Measurements from ENCODE around the gene INPP4A. TPM values are rescaled to one million over a fixed set of nuclear protein-coding genes. Genes with fewer than 3 reads are reported as not detected.

The INPP4A gene
- total and polyA plus RNA-seq, 9 of the 15 experiments (the other 6 are each of a cell fraction or from before 2014, with no cell fraction given) = 1.8 to 15.7 (median 8.3) TPM

DNA sequence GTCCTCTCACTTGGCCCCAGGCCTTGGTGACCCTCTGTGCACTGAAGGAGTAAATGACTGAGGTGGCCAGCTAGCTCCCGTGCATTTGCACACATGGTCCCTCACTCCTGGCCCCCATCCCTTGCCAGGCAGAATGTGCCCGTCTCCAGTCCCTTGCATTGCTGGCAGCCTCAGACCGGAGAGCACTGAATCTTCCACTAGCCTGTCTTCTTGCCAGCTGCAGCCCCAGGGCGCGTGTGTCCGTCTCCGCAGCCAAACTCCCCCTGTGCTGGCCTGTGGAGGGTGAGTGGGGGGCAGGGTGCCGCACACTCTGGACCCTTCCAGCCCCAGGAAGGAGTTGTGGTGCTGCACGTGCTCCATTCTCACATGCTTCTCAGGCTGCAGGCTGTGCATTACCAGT lies 35.9 kb downstream of the INPP4A start:
- H3K36me3 ChIP-seq (ENCODE audit: control insufficient read depth, insufficient read depth, low read length) = no peaks in the 10 kb centered on the region
- FAIRE-seq (no peak), DNase-seq (ENCODE audit: extremely low read depth in 1 of 4, low spot score in 3 of 4) (no peak), ATAC-seq (no peak)
- peaks cover 17% of the 10 kb centered on the region for H3K9me1 ChIP-seq (ENCODE audit: control insufficient read depth, insufficient read depth, low read length)
- peaks cover 0 to 17% of the 10 kb centered on the region in 2 experiments; a peak in 2 of 5 replicates for H3K4me1 ChIP-seq (replicated peaks in 1 of 2; ENCODE audit: control insufficient read depth in 2 of 2, insufficient read depth in 2 of 2, low read length in 2 of 2)
- H3K27ac ChIP-seq (ENCODE audit: extremely low read depth, low read depth, low read length) = no peak overlapping the region
- no peaks in the 10 kb centered on the region for H3K27me3 ChIP-seq (ENCODE audit: control insufficient read depth in 2 of 2, insufficient read depth in 2 of 2, low read length in 2 of 2)
- no peak overlapping the region for H3K4me3 ChIP-seq
- in situ Hi-C loops (cut with MboI) = no loop called here
- CTCF ChIA-PET (ENCODE audit: low intra/inter-chr PET ratio) = no interaction called here
- TF ChIP-seq, protein P1, sequence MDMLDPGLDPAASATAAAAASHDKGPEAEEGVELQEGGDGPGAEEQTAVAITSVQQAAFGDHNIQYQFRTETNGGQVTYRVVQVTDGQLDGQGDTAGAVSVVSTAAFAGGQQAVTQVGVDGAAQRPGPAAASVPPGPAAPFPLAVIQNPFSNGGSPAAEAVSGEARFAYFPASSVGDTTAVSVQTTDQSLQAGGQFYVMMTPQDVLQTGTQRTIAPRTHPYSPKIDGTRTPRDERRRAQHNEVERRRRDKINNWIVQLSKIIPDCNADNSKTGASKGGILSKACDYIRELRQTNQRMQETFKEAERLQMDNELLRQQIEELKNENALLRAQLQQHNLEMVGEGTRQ (CRISPR knock-in tag; IDR thresholded peaks at IDR 0.05) = no peak
- TF ChIP-seq, protein P2, sequence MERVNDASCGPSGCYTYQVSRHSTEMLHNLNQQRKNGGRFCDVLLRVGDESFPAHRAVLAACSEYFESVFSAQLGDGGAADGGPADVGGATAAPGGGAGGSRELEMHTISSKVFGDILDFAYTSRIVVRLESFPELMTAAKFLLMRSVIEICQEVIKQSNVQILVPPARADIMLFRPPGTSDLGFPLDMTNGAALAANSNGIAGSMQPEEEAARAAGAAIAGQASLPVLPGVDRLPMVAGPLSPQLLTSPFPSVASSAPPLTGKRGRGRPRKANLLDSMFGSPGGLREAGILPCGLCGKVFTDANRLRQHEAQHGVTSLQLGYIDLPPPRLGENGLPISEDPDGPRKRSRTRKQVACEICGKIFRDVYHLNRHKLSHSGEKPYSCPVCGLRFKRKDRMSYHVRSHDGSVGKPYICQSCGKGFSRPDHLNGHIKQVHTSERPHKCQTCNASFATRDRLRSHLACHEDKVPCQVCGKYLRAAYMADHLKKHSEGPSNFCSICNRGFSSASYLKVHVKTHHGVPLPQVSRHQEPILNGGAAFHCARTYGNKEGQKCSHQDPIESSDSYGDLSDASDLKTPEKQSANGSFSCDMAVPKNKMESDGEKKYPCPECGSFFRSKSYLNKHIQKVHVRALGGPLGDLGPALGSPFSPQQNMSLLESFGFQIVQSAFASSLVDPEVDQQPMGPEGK (CRISPR knock-in tag; IDR thresholded peaks at IDR 0.05; ENCODE audit: borderline replicate concordance) = no peak
- TF ChIP-seq, protein P3, sequence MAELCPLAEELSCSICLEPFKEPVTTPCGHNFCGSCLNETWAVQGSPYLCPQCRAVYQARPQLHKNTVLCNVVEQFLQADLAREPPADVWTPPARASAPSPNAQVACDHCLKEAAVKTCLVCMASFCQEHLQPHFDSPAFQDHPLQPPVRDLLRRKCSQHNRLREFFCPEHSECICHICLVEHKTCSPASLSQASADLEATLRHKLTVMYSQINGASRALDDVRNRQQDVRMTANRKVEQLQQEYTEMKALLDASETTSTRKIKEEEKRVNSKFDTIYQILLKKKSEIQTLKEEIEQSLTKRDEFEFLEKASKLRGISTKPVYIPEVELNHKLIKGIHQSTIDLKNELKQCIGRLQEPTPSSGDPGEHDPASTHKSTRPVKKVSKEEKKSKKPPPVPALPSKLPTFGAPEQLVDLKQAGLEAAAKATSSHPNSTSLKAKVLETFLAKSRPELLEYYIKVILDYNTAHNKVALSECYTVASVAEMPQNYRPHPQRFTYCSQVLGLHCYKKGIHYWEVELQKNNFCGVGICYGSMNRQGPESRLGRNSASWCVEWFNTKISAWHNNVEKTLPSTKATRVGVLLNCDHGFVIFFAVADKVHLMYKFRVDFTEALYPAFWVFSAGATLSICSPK (IDR thresholded peaks at IDR 0.05; ENCODE audit: borderline replicate concordance) = no peak
- TF ChIP-seq SNRNP70 (optimal IDR thresholded peaks at IDR 0.05; ENCODE audit: low read depth, low read length) (no peak), FOXK2 (conservative IDR thresholded peaks at IDR 0.05 in 1 of 2, IDR thresholded peaks at IDR 0.05 in 1 of 2; ENCODE audit: low read depth in 2 of 2) (no peak)
- no peak overlapping the region for H2AFZ ChIP-seq (ENCODE audit: low read depth, low read length)
- H3K9ac ChIP-seq (ENCODE audit: insufficient read depth in 1 of 2, low read depth in 2 of 2, low read length in 2 of 2) = no peak overlapping the region
- intact Hi-C loops (cut with micrococcal nuclease) = no loop called here
- BruUV-seq (replicated peaks) = no TSS peak
- H3K79me2 ChIP-seq (ENCODE audit: control insufficient read depth, insufficient read depth, low read length) = peaks cover 4% of the 10 kb centered on the region
- 69% methylated on average over 7 of the region's 9 CpGs for WGBS (ENCODE audit: insufficient coverage, low coverage, missing lambda C conversion rate)
- H3K9me3 ChIP-seq (replicated peaks; ENCODE audit: control insufficient read depth, insufficient read depth, low read depth, low read length) = no peaks in the 10 kb centered on the region
- POLR2A ChIA-PET = no interaction called here
- H3K4me2 ChIP-seq (ENCODE audit: insufficient read depth, low read length) = no peak overlapping the region
- peaks cover 57% of the 10 kb centered on the region for H4K20me1 ChIP-seq (replicated peaks; ENCODE audit: control insufficient read depth, insufficient read depth, low read length)
